WI38 (cell line): ENCODE data around the gene ARG2.

Experiments used
- H3K4me3 ChIP-seq: 2 replicates; pipeline ENCODE4 v1.5.1; 2011; ENCODE audit warnings: low read depth, mild to moderate bottlenecking, control low read depth, low read length
- CTCF ChIP-seq: IDR thresholded peaks from 2 replicates; pipeline ENCODE4 v1.5.1; 2012; ENCODE audit warnings: low read depth, mild to moderate bottlenecking, control low read depth, low read length

ARG2 gene

GRCh38 chr14:67607646-67608045 lies 12.1 kb upstream of the ARG2 start:
- TF ChIP-seq CTCF, result no peak
- no peak overlapping the region for H3K4me3 ChIP-seq

GRCh38 chr14:67609642-67610310 lies 9.9 kb upstream of the ARG2 start:
- no peak for TF ChIP-seq CTCF
- no peak overlapping the region for H3K4me3 ChIP-seq

- no peak for TF ChIP-seq CTCF
- no peak overlapping the region for H3K4me3 ChIP-seq
Observed at GRCh38 chr14:67610491-67610890, 9.2 kb upstream of the ARG2 start.

- peak; percentile 50; the same call in 1 of the 2 replicates for TF ChIP-seq CTCF
- H3K4me3 ChIP-seq, result no peak overlapping the region
Observed at GRCh38 chr14:67618617-67619063, 1.1 kb upstream of the ARG2 start.

GRCh38 chr14:67620217-67620785 lies 581 bp downstream of the ARG2 start:
- peak overlapping the region; percentile 70 for H3K4me3 ChIP-seq
- no peak for TF ChIP-seq CTCF

- H3K4me3 ChIP-seq, result no peak overlapping the region
Observed at GRCh38 chr14:67622675-67623074, 3.0 kb downstream of the ARG2 start.

More at GRCh38 chr14:67622675-67623074, 3.0 kb downstream of the ARG2 start:
- TF ChIP-seq CTCF, result no peak
